GM12801 (cell line): ENCODE measurements around the gene CEBPZOS.

Experiments
- CTCF ChIP-seq: IDR thresholded peaks from one replicate; pipeline ENCODE4 v1.5.1; 2011; ENCODE audit warnings: control low read depth; ENCODE audit not compliant: insufficient read length; ENCODE audit errors: extremely low read depth

The CEBPZOS gene

GRCh38 chr2:37192551-37192950 is 3.7 kb upstream of the CEBPZOS start:
- TF ChIP-seq CTCF: no peak

- no peak for TF ChIP-seq CTCF
These were observed 2.4 kb downstream of the CEBPZOS start for GRCh38 chr2:37198681-37199065.

- no peak for TF ChIP-seq CTCF
These were observed 4.9 kb downstream of the CEBPZOS start for GRCh38 chr2:37201208-37201607.

- no peak for TF ChIP-seq CTCF
These were observed 5.5 kb downstream of the CEBPZOS start for GRCh38 chr2:37201766-37202165.

GRCh38 chr2:37203708-37204107 is 7.4 kb downstream of the CEBPZOS start:
- TF ChIP-seq CTCF: no peak

- TF ChIP-seq CTCF: no peak
These were observed 9.5 kb downstream of the CEBPZOS start for GRCh38 chr2:37205689-37206341.

- TF ChIP-seq CTCF: no peak
These were observed 14.9 kb downstream of the CEBPZOS start for GRCh38 chr2:37211212-37211611.
